Cardiac septum (tissue), 1 donor: ENCODE data around the gene USP38. TPM values are rescaled to one million over a fixed set of nuclear protein-coding genes. Genes with fewer than 3 reads are reported as not detected.
"Not testable (repeated sequence)": the region's sequence is repeated elsewhere in the genome, so short reads cannot be mapped to it uniquely, and the experiment has no call there.

ENCODE experiments used
- DNase-seq: peaks from one replicate; pipeline ENCODE4 v3.0.0-alpha.2; 2020; ENCODE audit warnings: low spot score
- intact Hi-C: fragments of 100-400 bp; cut with DNase I; formaldehyde crosslinking; loops from one replicate; pipeline ENCODE4 v1.14.0; 2022
- total RNA-seq: library from RNA; stranded (reverse); fragmentation: NEBNext Ultra II Directional; extraction: Animal tissue kit (Norgen Biotek cat#: 25700); gene quantifications from one replicate; pipeline ENCODE4 v1.2.1, GENCODE V29; 2021
- donor health status: DM: no; HTN: no; CAD: no.

The USP38 gene
- total RNA-seq, 1 donor from 2014 or later = 18.7 TPM

- no peak for DNase-seq
- intact Hi-C loops = no loop called here
Measured at GRCh38 chr4:143254491-143255226, 69.9 kb downstream of the USP38 start.

GRCh38 chr4:143256456-143256855, 71.7 kb downstream of the USP38 start:
- intact Hi-C loops = no loop called here
- DNase-seq = no peak

- intact Hi-C loops = no loop called here
- DNase-seq = no peak
Measured at GRCh38 chr4:143257356-143257755, 72.6 kb downstream of the USP38 start.

DNA sequence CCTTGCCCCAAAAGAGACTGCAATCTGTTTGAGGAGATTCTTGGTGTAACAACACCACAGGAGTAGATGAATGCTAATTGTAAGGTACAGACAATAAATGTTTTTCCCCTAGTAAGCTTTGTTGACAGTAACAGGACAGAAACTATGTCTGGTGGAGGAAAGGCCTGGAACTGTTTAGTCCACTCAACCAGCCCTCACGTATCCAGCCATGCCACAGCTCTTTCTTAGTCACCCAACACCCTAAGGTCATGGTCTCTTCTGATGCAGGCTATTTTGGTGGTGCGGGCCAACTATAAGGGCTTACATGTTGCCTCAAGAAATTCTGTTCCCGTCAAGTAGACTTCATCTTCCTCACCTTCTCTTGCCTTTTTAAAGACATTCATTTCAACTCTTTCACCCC, 76.0 kb downstream of the USP38 start:
- intact Hi-C loops = no loop called here
- no peak for DNase-seq

- DNase-seq = no peak
- intact Hi-C loops = no loop called here
Measured at GRCh38 chr4:143262838-143263237, 78.1 kb downstream of the USP38 start.

DNA sequence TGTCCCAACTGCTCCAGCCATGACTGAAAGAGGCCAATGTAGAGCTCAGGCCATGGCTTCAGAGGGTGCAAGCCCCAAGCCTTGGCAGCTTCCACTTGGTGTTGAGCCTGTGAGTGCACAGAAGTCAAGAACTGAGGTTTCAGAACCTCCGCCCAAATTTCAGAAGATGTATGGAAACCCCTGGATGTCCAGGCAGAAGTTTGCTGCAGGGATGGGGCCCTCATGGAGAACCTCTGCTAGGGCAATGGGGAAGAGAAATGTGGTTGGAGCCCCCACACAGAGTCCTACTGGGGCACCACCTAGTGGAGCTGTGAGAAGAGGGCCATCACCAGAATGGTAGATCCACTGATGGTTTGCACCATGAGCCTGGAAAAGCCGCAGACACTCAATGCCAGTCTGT, 83.0 kb downstream of the USP38 start:
- intact Hi-C loops, DNase-seq: not testable (repeated sequence)

DNA sequence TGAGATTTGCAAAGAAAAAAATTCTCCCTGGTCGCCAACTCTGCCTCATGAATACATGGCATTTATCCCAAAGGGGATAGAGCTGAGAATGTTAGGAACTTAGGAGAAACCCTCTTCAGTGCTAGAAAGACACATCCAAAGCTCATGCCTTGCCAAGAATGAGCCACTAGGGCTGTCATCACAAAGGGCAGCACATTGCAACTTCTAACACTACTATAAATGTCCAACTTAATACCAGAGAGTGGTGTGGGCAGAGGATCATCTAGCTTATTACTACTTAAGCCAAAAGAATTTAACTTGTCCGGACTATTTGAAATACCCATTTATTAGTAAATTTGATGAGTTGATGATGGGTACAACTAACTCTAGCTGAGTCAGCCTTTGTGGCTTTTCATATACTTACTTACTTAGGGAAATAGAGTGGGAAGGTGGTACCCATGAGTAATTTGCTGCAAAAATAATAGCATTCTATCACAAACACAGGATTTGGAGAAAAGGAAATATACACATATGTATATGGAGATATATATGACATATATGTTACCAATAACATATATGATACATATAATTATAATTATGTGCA, 85.6 kb downstream of the USP38 start:
- DNase-seq = no peak
- intact Hi-C loops = no loop called here

Other genes with a start within 250 kb of the USP38 start
- gene GAB1, start 152.0 kb downstream of the USP38 start, total RNA-seq = 90.8 TPM